Effector CD4-positive, alpha-beta T cell (primary cell): ENCODE data around the gene GTF2IRD1.
"Not testable (repeated sequence)": the region's sequence is repeated elsewhere in the genome, so short reads cannot be mapped to it uniquely, and the experiment has no call there.

Experiments
- DNase-seq: peaks from one replicate; pipeline ENCODE4 v3.0.0-alpha.2; 2020

GTF2IRD1 gene

GRCh38 chr7:74494076-74494548 is 40.4 kb downstream of the GTF2IRD1 start:
- no peak for DNase-seq

GRCh38 chr7:74495112-74496086 is 41.7 kb downstream of the GTF2IRD1 start:
- no peak for DNase-seq

GRCh38 chr7:74496272-74496671 is 42.6 kb downstream of the GTF2IRD1 start:
- no peak for DNase-seq

GRCh38 chr7:74496773-74497172 is 43.1 kb downstream of the GTF2IRD1 start:
- DNase-seq = not testable (repeated sequence)

- no peak for DNase-seq
Observed at GRCh38 chr7:74498354-74498753, 44.6 kb downstream of the GTF2IRD1 start.

- no peak for DNase-seq
Observed at GRCh38 chr7:74498996-74499834, 45.5 kb downstream of the GTF2IRD1 start.

- DNase-seq = no peak
Observed at GRCh38 chr7:74499835-74500388, 46.2 kb downstream of the GTF2IRD1 start.

- no peak for DNase-seq
Observed at GRCh38 chr7:74501298-74501697, 47.6 kb downstream of the GTF2IRD1 start.

GRCh38 chr7:74502216-74502891 is 48.6 kb downstream of the GTF2IRD1 start:
- no peak for DNase-seq

GRCh38 chr7:74503061-74503460 is 49.4 kb downstream of the GTF2IRD1 start:
- no peak for DNase-seq

- DNase-seq = no peak
Observed at GRCh38 chr7:74503943-74504342, 50.2 kb downstream of the GTF2IRD1 start.

GRCh38 chr7:74505471-74506324 is 52.0 kb downstream of the GTF2IRD1 start:
- DNase-seq = no peak

- no peak for DNase-seq
Observed at GRCh38 chr7:74506325-74506724, 52.6 kb downstream of the GTF2IRD1 start.

GRCh38 chr7:74507538-74508319 is 54.0 kb downstream of the GTF2IRD1 start:
- no peak for DNase-seq

- DNase-seq = not testable (repeated sequence)
Observed at GRCh38 chr7:74509453-74509852, 55.7 kb downstream of the GTF2IRD1 start.

GRCh38 chr7:74511345-74511744 is 57.6 kb downstream of the GTF2IRD1 start:
- no peak for DNase-seq

GRCh38 chr7:74512762-74513161 is 59.1 kb downstream of the GTF2IRD1 start:
- DNase-seq = no peak

GRCh38 chr7:74514131-74514591 is 60.5 kb downstream of the GTF2IRD1 start:
- DNase-seq = no peak

GRCh38 chr7:74515276-74515675 is 61.6 kb downstream of the GTF2IRD1 start:
- no peak for DNase-seq

- DNase-seq = no peak
Observed at GRCh38 chr7:74516214-74516613, 62.5 kb downstream of the GTF2IRD1 start.

- DNase-seq = no peak
Observed at GRCh38 chr7:74518041-74518440, 64.3 kb downstream of the GTF2IRD1 start.
